ENCODE results near the gene POLE.

The POLE gene

GRCh38 chr12:132633398-132633797 is 53.7 kb downstream of the POLE start:
- H3K36me3 ChIP-seq (ENCODE audit: control insufficient read depth in 2 of 2, insufficient read depth in 1 of 2, low read length in 2 of 2) = peaks cover 37 to 99% of the 10 kb centered on the region in 2 experiments
- H3K4me1 ChIP-seq (ENCODE audit: control insufficient read depth, insufficient read depth, low read length) = no peaks in the 10 kb centered on the region
- no peak for TF ChIP-seq ZBTB20 (tag by site-specific recombination; IDR thresholded peaks at IDR 0.05)
- no peak for TF ChIP-seq ZNF302 (tag by site-specific recombination; IDR thresholded peaks at IDR 0.05; ENCODE audit: low read depth)
- no peak for TF ChIP-seq ZNF175 (tag by site-specific recombination; IDR thresholded peaks at IDR 0.05)
- TF ChIP-seq ZNF169 (tag by site-specific recombination; IDR thresholded peaks at IDR 0.05) = no peak
- no peak for TF ChIP-seq ZNF274 (IDR thresholded peaks at IDR 0.05; ENCODE audit: low read length)
- no peak for TF ChIP-seq ZNF274 (tag by site-specific recombination; IDR thresholded peaks at IDR 0.05; ENCODE audit: borderline replicate concordance)
- TF ChIP-seq SETDB1 (IDR thresholded peaks at IDR 0.05; ENCODE audit: insufficient read length, low read length) = no peak
- TF ChIP-seq ZNF404 (tag by site-specific recombination; IDR thresholded peaks at IDR 0.05) = no peak
- TF ChIP-seq KLF8 (tag by site-specific recombination; IDR thresholded peaks at IDR 0.05) = no peak
- POLR2A ChIA-PET = no interaction called here
- no peak overlapping the region for H3K27ac ChIP-seq (ENCODE audit: extremely low read depth, low read depth, low read length)
- CTCF ChIA-PET = interaction anchor here (0.6 to 1.1 kb wide), 2 partner anchors 11 to 219 kb away, joined by 3 read pairs; no protein-coding TSS in a partner anchor
- H3K4me3 ChIP-seq (ENCODE audit: low read depth, low read length) = no peak overlapping the region
- H3K9me3 ChIP-seq (ENCODE audit: control insufficient read depth, insufficient read depth, low read depth, low read length) = no peaks in the 10 kb centered on the region

- peaks cover 37 to 96% of the 10 kb centered on the region in 2 experiments for H3K36me3 ChIP-seq (ENCODE audit: control insufficient read depth in 2 of 2, insufficient read depth in 1 of 2, low read length in 2 of 2)
- CTCF ChIA-PET = interaction anchor here (0.6 to 1.1 kb wide), 2 partner anchors 10 to 33 kb away, joined by 3 to 4 read pairs; no protein-coding TSS in a partner anchor
- POLR2A ChIA-PET = no interaction called here
These were observed 54.5 kb downstream of the POLE start for GRCh38 chr12:132632521-132633228.

GRCh38 chr12:132631666-132632065 is 55.5 kb downstream of the POLE start:
- H3K4me3 ChIP-seq (ENCODE audit: low read depth, low read length) = no peak overlapping the region
- H3K36me3 ChIP-seq (ENCODE audit: control insufficient read depth in 2 of 2, insufficient read depth in 1 of 2, low read length in 2 of 2) = peaks cover 31 to 95% of the 10 kb centered on the region in 2 experiments
- TF ChIP-seq ZNF140 (tag by site-specific recombination; IDR thresholded peaks at IDR 0.05) = no peak
- TF ChIP-seq ZBTB26 (tag by site-specific recombination; optimal IDR thresholded peaks at IDR 0.05) = peak; percentile 6
- TF ChIP-seq ZNF580 (tag by site-specific recombination; IDR thresholded peaks at IDR 0.05) = no peak
- ChIA-PET CTCF (interaction anchor here (0.6 kb wide), 1 partner anchor 36 kb away, joined by 3 read pairs; no protein-coding TSS in a partner anchor), POLR2A (no interaction called here)
- 0 out of 2 replicates have a peak overlapping the region, but pooled peaks have one; percentile 14 for H3K27ac ChIP-seq (ENCODE audit: extremely low read depth, low read depth, low read length)
- H3K9me3 ChIP-seq (ENCODE audit: control insufficient read depth, insufficient read depth, low read depth, low read length) = no peaks in the 10 kb centered on the region
- H3K4me1 ChIP-seq (ENCODE audit: control insufficient read depth, insufficient read depth, low read length) = no peaks in the 10 kb centered on the region

More at GRCh38 chr12:132632521-132633228, 54.5 kb downstream of the POLE start:
- Histone ChIP-seq H3K27ac (ENCODE audit: extremely low read depth, low read depth, low read length) (no peak overlapping the region), H3K9me3 (ENCODE audit: control insufficient read depth, insufficient read depth, low read depth, low read length) (no peaks in the 10 kb centered on the region), H3K4me1 (ENCODE audit: control insufficient read depth, insufficient read depth, low read length) (no peaks in the 10 kb centered on the region), H3K4me3 (ENCODE audit: low read depth, low read length) (no peak overlapping the region)
- TF ChIP-seq ZBTB20 (tag by site-specific recombination; IDR thresholded peaks at IDR 0.05) (peak; percentile 31; the same call in 1 of the 2 replicates), TRIM28 (IDR thresholded peaks at IDR 0.05; ENCODE audit: borderline replicate concordance, low read length) (no peak)

- H3K9me3 ChIP-seq (ENCODE audit: control insufficient read depth, insufficient read depth, low read depth, low read length) = no peaks in the 10 kb centered on the region
- CTCF ChIA-PET = interaction anchor here (0.9 to 1.3 kb wide), 2 partner anchors 10 to 16 kb away, joined by 3 read pairs; no protein-coding TSS in a partner anchor
- no peak for TF ChIP-seq ZNF654 (tag by site-specific recombination; IDR thresholded peaks at IDR 0.05; ENCODE audit: low read depth)
- peak; percentile 89; the same call in 1 of the 2 replicates for TF ChIP-seq ZNF184 (tag by site-specific recombination; IDR thresholded peaks at IDR 0.05)
- no peak for TF ChIP-seq HOXA7 (CRISPR knock-in tag; IDR thresholded peaks at IDR 0.05; ENCODE audit: borderline replicate concordance)
- TF ChIP-seq ZNF10 (tag by site-specific recombination; IDR thresholded peaks at IDR 0.05) = peak; percentile 81
- peaks cover 25 to 95% of the 10 kb centered on the region in 2 experiments for H3K36me3 ChIP-seq (ENCODE audit: control insufficient read depth in 2 of 2, insufficient read depth in 1 of 2, low read length in 2 of 2)
- H3K4me1 ChIP-seq (ENCODE audit: control insufficient read depth, insufficient read depth, low read length) = no peaks in the 10 kb centered on the region
- H3K27ac ChIP-seq (ENCODE audit: extremely low read depth, low read depth, low read length) = no peak overlapping the region
- no peak overlapping the region for H3K4me3 ChIP-seq (ENCODE audit: low read depth, low read length)
- POLR2A ChIA-PET = no interaction called here
These were observed 56.5 kb downstream of the POLE start for GRCh38 chr12:132630672-132631071.

Measured in HEK293 (cell line).